ENCODE results near the gene CAPN12. TPM values are rescaled to one million over a fixed set of nuclear protein-coding genes. Genes with fewer than 3 reads are reported as not detected.

Gene CAPN12
- total RNA-seq, 1 donor from 2014 or later: 3.6 TPM

- no peak overlapping the region for H3K4me3 Mint-ChIP-seq (ENCODE audit: low read depth)
- no peaks in the 10 kb centered on the region for H3K27me3 Mint-ChIP-seq (ENCODE audit: low read depth)
- DNase-seq (ENCODE audit: low spot score): no peak
- H3K4me1 Mint-ChIP-seq (ENCODE audit: low read depth): no peaks in the 10 kb centered on the region
- no peak overlapping the region for H3K27ac Mint-ChIP-seq
- intact Hi-C loops (cut with micrococcal nuclease): no loop called here
- no peaks in the 10 kb centered on the region for H3K9me3 Mint-ChIP-seq
- H3K36me3 Mint-ChIP-seq (ENCODE audit: low read depth): peaks cover 64% of the 10 kb centered on the region
Measured at GRCh38 chr19:38705197-38706019, 38.9 kb downstream of the CAPN12 start.

- Mint-ChIP-seq H3K4me1 (ENCODE audit: low read depth) (no peaks in the 10 kb centered on the region), H3K36me3 (ENCODE audit: low read depth) (peaks cover 60% of the 10 kb centered on the region), H3K27me3 (ENCODE audit: low read depth) (no peaks in the 10 kb centered on the region), H3K4me3 (ENCODE audit: low read depth) (no peak overlapping the region), H3K9me3 (no peaks in the 10 kb centered on the region), H3K27ac (no peak overlapping the region)
- DNase-seq (ENCODE audit: low spot score): no peak
- intact Hi-C loops (cut with micrococcal nuclease): no loop called here
Measured at GRCh38 chr19:38704488-38705026, 39.7 kb downstream of the CAPN12 start.

DNA sequence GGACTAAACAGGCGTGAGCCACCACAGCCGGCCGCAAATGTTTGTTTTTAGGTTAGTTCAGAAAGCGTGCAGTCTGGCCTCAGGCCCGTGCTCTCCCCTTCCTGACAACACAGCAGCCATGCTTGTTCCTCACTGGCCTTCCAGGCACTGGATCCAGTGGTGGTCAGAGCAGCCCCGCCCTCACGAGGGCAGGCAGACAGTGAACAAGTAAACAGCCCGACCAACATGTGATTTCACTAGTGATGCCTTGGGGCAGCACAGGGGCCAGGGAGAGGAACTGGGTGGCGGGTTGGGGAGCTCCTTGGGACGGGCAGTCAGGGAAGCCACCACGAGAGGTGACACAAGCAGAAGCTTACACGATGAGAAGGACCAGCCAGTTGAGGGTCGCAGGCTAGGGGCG is 40.8 kb downstream of the CAPN12 start:
- Mint-ChIP-seq H3K36me3 (ENCODE audit: low read depth) (peaks cover 59% of the 10 kb centered on the region), H3K9me3 (no peaks in the 10 kb centered on the region), H3K4me3 (ENCODE audit: low read depth) (no peak overlapping the region), H3K4me1 (ENCODE audit: low read depth) (peaks cover 8% of the 10 kb centered on the region), H3K27me3 (ENCODE audit: low read depth) (no peaks in the 10 kb centered on the region), H3K27ac (no peak overlapping the region)
- no peak for DNase-seq (ENCODE audit: low spot score)
- intact Hi-C loops (cut with micrococcal nuclease): no loop called here

GRCh38 chr19:38702278-38702677 is 42.0 kb downstream of the CAPN12 start:
- Mint-ChIP-seq H3K27me3 (ENCODE audit: low read depth) (no peaks in the 10 kb centered on the region), H3K4me3 (ENCODE audit: low read depth) (no peak overlapping the region), H3K9me3 (no peaks in the 10 kb centered on the region), H3K27ac (no peak overlapping the region), H3K36me3 (ENCODE audit: low read depth) (peaks cover 52% of the 10 kb centered on the region), H3K4me1 (ENCODE audit: low read depth) (peaks cover 18% of the 10 kb centered on the region)
- intact Hi-C loops (cut with micrococcal nuclease): no loop called here
- DNase-seq (ENCODE audit: low spot score): no peak

GRCh38 chr19:38701455-38702063 is 42.7 kb downstream of the CAPN12 start:
- Mint-ChIP-seq H3K36me3 (ENCODE audit: low read depth) (peaks cover 45% of the 10 kb centered on the region), H3K4me3 (ENCODE audit: low read depth) (no peak overlapping the region), H3K27ac (no peak overlapping the region), H3K4me1 (ENCODE audit: low read depth) (peaks cover 25% of the 10 kb centered on the region), H3K9me3 (no peaks in the 10 kb centered on the region), H3K27me3 (ENCODE audit: low read depth) (no peaks in the 10 kb centered on the region)
- DNase-seq (ENCODE audit: low spot score): no peak
- intact Hi-C loops (cut with micrococcal nuclease): no loop called here

GRCh38 chr19:38700902-38701454 is 43.3 kb downstream of the CAPN12 start:
- peak overlapping the region; percentile 43 for H3K27ac Mint-ChIP-seq

DNA sequence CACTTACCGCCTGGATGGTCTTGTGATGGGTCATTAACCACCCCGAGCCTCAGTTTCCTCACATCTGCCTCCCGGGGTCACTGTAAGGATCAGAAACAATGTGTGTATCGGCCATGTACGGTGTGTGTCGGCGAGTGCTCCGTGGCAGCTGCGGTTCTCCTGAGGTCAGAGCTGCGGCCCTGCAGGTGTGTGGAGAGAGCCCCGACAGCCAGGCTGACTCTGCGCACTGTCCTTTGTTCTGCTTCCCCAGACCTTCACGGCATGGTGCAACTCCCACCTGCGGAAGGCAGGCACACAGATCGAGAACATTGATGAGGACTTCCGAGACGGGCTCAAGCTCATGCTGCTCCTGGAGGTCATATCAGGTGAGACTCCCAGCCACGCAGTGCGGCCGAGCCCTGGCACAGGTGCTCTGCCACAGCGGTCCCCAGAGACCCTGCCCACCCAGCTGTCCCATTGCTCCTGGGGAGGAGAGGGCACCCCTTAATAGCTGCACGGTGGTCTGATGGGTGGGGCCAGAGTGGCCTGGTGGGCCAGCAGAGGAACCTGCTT is 43.8 kb downstream of the CAPN12 start:
- Mint-ChIP-seq H3K9me3 (no peaks in the 10 kb centered on the region), H3K27me3 (ENCODE audit: low read depth) (no peaks in the 10 kb centered on the region), H3K4me3 (ENCODE audit: low read depth) (no peak overlapping the region), H3K36me3 (ENCODE audit: low read depth) (peaks cover 39% of the 10 kb centered on the region), H3K27ac (peak overlapping the region; percentile 43), H3K4me1 (ENCODE audit: low read depth) (peaks cover 31% of the 10 kb centered on the region)
- intact Hi-C loops (cut with micrococcal nuclease): no loop called here
- no peak for DNase-seq (ENCODE audit: low spot score)

More at GRCh38 chr19:38700902-38701454, 43.3 kb downstream of the CAPN12 start:
- Mint-ChIP-seq H3K4me3 (ENCODE audit: low read depth) (no peak overlapping the region), H3K27me3 (ENCODE audit: low read depth) (no peaks in the 10 kb centered on the region), H3K4me1 (ENCODE audit: low read depth) (peaks cover 27% of the 10 kb centered on the region), H3K36me3 (ENCODE audit: low read depth) (peaks cover 42% of the 10 kb centered on the region), H3K9me3 (no peaks in the 10 kb centered on the region)
- intact Hi-C loops (cut with micrococcal nuclease): no loop called here
- DNase-seq (ENCODE audit: low spot score): no peak

DNA sequence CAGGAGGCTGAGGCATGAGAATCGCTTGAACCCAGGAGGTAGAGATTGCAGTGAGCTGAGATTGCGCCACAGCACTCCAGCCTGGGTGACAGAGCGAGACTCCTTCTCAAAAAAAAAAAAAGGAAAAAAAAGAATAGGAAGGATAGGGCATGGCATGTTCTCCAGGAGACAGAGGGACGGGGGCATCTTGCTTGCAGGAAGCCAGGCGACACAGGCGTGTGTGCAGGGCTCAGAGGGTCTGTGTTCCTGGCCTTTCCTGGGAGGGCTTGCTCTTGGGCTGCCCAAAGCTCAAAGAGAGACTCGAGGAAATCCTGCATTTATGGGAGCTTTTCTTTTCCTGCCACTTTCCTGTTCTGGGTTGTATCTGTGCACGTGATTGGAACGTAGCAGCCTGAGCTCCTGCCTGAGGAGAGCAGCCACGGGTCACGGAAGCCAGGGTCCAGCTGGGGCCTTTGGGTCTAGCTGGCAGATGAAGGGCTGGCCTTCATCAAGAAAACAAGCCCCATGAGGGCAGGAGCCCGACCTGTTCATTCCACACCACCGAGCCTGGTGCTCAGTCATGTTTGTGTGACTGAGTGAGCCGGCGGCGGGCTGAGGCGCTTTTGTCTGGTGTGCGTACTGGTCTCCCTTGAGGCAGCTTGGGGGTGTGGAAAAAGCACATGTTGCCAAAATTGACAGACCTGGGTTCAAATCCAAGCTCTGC is 44.5 kb downstream of the CAPN12 start:
- Mint-ChIP-seq H3K27me3 (ENCODE audit: low read depth) (no peaks in the 10 kb centered on the region), H3K9me3 (no peaks in the 10 kb centered on the region), H3K27ac (no peak overlapping the region), H3K4me3 (ENCODE audit: low read depth) (no peak overlapping the region), H3K4me1 (ENCODE audit: low read depth) (peaks cover 37% of the 10 kb centered on the region), H3K36me3 (ENCODE audit: low read depth) (peaks cover 43% of the 10 kb centered on the region)
- no peak for DNase-seq (ENCODE audit: low spot score)
- intact Hi-C loops (cut with micrococcal nuclease): no loop called here

- H3K27ac Mint-ChIP-seq: peak overlapping the region; percentile 49
- peaks cover 36% of the 10 kb centered on the region for H3K36me3 Mint-ChIP-seq (ENCODE audit: low read depth)
- H3K4me3 Mint-ChIP-seq (ENCODE audit: low read depth): no peak overlapping the region
- no peak for DNase-seq (ENCODE audit: low spot score)
- intact Hi-C loops (cut with micrococcal nuclease): no loop called here
- H3K4me1 Mint-ChIP-seq (ENCODE audit: low read depth): peaks cover 43% of the 10 kb centered on the region
- no peaks in the 10 kb centered on the region for H3K27me3 Mint-ChIP-seq (ENCODE audit: low read depth)
- no peaks in the 10 kb centered on the region for H3K9me3 Mint-ChIP-seq
Measured at GRCh38 chr19:38699027-38699346, 45.3 kb downstream of the CAPN12 start.

- Mint-ChIP-seq H3K27me3 (ENCODE audit: low read depth) (no peaks in the 10 kb centered on the region), H3K9me3 (no peaks in the 10 kb centered on the region), H3K36me3 (ENCODE audit: low read depth) (peaks cover 31% of the 10 kb centered on the region), H3K27ac (peak overlapping the region; percentile 57), H3K4me1 (ENCODE audit: low read depth) (peaks cover 48% of the 10 kb centered on the region), H3K4me3 (ENCODE audit: low read depth) (peak overlapping the region; percentile 35)
- intact Hi-C loops (cut with micrococcal nuclease): no loop called here
- DNase-seq (ENCODE audit: low spot score): no peak
Measured at GRCh38 chr19:38698225-38699026, 45.8 kb downstream of the CAPN12 start.

GRCh38 chr19:38697641-38698071 is 46.6 kb downstream of the CAPN12 start:
- Mint-ChIP-seq H3K4me1 (ENCODE audit: low read depth) (peaks cover 55% of the 10 kb centered on the region), H3K4me3 (ENCODE audit: low read depth) (no peak overlapping the region), H3K36me3 (ENCODE audit: low read depth) (peaks cover 24% of the 10 kb centered on the region), H3K9me3 (no peaks in the 10 kb centered on the region), H3K27me3 (ENCODE audit: low read depth) (no peaks in the 10 kb centered on the region), H3K27ac (no peak overlapping the region)
- intact Hi-C loops (cut with micrococcal nuclease): no loop called here
- DNase-seq (ENCODE audit: low spot score): no peak

DNA sequence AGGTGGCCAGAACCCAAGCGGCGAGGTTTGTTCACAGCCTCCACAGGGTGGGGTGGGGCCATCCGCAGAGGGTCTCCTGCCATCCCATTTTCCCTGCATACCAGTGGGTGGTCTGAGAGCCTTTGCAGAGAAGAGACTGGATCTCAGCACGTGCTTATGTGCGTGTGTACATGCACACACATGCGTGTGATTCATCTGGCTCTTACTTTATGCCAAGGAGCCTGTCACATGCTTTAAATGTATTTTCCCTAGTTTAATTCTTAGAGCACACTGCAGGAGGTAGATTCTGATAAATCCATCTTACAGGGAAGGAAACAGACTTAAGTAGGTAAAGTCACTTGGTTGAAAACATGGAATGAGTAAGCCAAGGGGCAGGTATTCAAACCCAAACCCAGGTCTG is 47.1 kb downstream of the CAPN12 start:
- Mint-ChIP-seq H3K9me3 (no peaks in the 10 kb centered on the region), H3K4me1 (ENCODE audit: low read depth) (peaks cover 59% of the 10 kb centered on the region), H3K27me3 (ENCODE audit: low read depth) (no peaks in the 10 kb centered on the region), H3K27ac (no peak overlapping the region), H3K36me3 (ENCODE audit: low read depth) (peaks cover 22% of the 10 kb centered on the region), H3K4me3 (ENCODE audit: low read depth) (no peak overlapping the region)
- intact Hi-C loops (cut with micrococcal nuclease): no loop called here
- DNase-seq (ENCODE audit: low spot score): no peak
